ENCODE data around the gene DCAF4L1. TPM values are rescaled to one million over a fixed set of nuclear protein-coding genes. Genes with fewer than 3 reads are reported as not detected.

Gene DCAF4L1
- total RNA-seq, 1 donor from 2014 or later: 0.08 TPM

DNA sequence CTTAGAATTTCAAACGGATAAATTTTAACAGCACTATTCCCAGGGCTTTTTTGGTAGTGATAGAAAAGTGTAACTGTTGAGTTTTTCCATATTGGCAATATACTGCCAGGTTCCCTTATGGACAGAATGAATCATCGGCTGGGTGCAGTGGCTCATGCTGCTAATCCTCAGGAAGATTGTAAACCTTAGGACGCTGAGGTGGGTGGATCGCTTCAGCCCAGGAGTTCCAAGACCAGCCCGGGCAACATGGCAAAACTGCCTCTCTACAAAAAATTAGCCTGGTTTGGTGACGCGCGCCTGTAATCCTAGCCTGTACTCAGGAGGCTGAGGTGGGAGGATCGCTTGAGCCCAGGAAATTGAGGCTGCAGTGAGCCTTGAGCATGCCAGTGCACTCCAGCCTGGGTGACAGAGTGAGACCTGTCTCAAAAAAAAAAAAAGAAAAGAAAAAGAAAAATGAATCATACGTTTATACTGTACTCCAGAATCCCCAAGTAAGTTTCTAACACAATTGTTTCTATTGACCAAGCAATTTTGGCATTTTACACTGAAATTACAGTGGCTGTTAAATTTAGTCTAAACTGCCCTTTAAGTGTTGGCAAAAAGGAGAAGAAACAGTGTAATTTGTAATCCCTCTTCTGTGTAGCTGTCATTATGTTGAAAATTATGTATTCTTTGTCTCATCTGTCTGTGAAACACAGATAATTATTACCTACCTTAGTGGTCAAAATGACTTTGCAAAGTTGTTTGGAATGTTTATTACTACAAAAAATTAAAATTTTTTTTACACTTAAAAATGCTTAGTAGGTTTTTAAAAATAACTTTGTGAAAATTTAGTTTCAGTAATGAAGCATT is 10.6 kb downstream of the DCAF4L1 start:
- ATAC-seq: peak; percentile 68

DNA sequence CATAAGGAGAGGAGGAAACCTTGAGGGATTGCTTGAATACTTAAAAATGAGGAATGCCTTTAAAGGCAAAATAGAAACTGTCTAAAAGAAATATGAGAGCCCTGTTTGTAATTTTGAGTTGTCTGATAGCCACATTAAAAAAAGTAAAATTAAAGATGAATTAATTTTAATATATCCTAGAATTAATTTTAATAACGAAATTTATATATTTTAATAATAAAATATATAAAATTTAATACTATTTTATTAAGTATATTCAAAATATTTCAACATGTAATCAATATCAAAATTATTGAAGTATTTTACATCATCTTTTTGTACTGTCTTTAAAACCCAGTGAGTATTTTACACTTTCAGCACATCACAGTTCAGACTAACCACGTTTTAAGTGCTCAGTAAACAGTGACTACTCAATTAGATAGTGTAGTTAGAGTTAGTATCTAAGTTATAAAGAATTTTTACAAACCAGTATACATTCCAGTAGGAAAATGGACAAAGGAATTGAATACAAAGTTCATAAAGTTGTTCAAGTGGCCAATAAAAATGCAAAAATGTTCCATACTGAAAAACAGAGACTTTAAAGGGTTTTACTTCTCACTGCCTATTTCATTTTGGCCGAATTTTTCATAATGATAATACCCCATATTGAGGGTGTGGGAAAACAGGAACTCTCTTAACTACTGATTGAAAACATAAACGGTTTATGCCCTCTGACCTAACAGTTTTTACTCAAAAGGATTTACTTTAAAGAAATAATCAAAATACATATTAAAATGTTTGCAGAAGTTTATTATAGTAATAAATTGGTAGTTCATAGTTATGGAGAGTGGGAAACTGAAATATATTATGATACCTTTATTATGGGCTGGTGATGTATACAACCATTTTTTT is 11.7 kb downstream of the DCAF4L1 start:
- no peak for ATAC-seq

DNA sequence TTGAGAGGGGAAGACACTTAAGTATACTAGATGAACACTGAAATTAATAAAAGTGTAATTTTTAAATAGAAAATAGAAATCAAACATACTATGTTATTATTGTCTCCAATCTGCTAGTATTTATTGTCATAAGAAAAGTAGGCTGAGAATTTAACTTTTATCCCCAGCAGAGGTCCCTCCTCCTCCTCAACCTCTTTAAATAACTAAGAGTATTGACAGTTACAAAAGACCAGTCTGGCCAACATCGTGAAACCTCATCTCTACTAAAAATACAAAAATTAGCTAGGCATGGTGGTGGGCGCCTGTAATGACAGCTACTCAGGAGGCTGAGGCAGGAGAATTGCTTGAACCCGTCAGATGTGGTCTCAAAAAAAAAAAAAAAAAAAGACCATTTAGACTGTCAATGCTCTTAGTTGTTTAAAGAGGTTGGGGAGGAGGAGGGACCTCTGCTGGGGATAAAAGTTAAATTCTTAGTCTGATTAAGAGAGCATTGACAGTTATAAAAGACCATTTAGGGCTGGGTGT is 13.0 kb downstream of the DCAF4L1 start:
- ATAC-seq: no peak

DNA sequence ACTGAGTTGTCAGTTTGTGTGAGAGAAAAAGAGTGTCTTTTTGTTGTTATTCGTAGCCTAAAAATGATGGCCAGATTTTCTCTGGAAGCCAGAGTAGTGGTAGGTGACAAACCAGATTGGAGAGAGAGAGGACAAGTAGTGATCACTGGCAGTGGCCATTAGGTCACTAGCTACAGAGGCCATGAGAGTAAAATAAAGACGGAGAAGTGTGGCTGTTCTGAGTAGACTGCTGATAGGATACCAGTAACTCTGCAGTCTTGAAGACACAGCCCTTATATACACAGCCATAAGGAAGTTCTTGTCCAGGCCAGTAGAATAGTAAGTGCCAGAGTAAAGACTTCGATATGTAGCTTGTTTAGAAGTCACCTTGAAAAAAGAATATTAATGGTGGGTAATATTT is 16.5 kb downstream of the DCAF4L1 start:
- no peak for ATAC-seq

DNA sequence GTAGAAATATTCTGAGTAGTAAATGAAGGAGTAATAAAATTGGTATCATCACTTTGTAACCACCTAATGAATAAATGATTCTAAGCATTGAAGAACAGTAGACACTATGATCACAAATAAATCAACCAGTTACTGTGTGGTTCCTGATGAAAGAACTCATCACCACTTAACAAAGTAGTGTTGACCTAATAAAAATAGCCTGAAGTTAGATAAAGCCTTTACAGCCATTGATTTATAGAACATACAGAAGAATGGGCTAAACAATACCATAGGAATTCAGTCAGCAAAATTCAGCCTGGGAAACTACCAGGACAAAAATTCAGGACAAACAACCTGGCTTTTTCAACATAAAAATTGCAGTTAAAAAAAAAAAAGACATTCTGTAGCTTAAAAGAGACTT is 17.8 kb downstream of the DCAF4L1 start:
- ATAC-seq: no peak

DNA sequence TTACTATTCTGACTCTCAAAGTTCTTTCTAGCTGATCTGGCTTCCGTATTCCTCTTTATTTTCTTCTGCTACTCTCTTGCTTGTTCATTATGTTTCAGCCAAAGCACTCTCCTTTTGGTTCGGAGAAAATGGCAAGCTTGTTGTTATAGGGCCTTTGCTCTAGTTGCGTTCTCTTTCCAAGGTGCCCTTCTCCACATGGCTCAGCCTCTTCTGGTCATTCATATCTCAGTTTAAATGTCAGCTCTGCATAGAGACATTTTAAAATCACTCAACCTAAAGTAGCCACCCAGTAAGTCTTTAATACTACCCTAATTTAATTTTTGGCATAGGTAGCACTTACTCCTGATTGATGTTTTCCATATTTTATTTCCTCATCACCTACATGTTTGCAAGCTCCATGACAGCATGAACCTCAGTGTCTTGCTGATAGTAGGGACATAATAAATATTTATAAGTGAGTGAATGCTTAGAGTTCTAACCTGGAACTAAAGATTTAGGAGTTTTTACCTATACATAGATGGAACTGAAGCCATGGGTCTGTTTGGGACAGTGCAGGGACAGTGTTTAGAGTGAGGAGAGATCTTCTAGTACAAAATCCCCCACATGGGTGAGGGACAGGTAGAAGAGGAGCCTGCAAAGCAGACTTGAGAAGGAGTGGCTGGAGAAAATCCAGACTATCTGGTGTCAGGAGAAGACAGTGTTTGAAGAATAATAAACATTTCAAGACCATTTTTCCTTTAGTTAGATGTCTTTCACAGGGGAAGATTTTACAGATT is 26.6 kb downstream of the DCAF4L1 start:
- ATAC-seq: no peak

DNA sequence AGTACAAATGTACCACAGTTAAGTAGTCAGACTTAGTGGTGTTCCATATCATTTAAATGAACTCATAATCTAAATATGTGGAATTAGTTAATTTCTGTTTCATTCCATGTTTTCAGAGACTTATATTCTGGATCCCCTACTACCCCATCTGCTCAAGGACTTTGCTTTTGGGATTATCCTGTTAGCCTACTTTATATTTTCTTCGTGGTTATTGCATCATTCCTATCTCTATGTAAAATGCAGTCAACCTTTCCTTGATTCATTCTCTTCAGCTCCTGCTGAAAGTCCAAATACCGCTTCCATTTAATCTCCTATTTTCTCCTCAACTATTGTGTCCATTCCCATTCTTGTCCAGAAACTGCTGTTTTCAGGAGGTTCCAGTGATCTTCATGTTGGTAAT is 33.9 kb downstream of the DCAF4L1 start:
- ATAC-seq: no peak

DNA sequence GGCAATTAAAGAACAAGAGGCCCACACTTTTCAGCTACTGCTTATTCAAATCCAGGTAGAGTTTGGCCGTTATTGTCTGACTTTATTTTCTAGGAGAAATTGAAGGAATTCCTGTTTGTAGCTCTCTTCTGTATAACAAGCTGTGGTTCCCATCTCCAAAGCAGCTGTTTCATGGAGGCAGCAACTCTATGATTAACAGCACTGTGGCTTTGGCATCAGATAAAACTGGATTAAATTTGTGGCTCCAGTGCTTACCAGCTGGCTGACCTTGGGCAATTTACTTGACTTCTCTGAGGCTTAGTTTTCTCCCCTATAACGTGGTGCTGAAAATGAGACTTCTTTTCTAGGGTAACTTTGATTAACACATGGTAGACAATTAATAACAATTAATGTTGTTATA is 36.9 kb downstream of the DCAF4L1 start:
- ATAC-seq: no peak

Other genes with a start within 250 kb of the DCAF4L1 start
- not detected for gene PHOX2B, start 233.0 kb upstream of the DCAF4L1 start, total RNA-seq
- 51.5 TPM for gene TMEM33, start 46.3 kb upstream of the DCAF4L1 start, total RNA-seq
- 42.2 TPM for gene SLC30A9, start 8.8 kb downstream of the DCAF4L1 start, total RNA-seq
- 0.08 TPM for gene BEND4, start 170.9 kb downstream of the DCAF4L1 start, total RNA-seq